GM21367 (cell line): Measurements from ENCODE around the gene GNB1L.

ENCODE experiments used
- ATAC-seq: cut with Tn5 transposase; IDR thresholded peaks from one replicate; pipeline ENCODE4 v1.9.1; 2021; ENCODE audit not compliant: unreplicated experiment

Gene GNB1L

DNA sequence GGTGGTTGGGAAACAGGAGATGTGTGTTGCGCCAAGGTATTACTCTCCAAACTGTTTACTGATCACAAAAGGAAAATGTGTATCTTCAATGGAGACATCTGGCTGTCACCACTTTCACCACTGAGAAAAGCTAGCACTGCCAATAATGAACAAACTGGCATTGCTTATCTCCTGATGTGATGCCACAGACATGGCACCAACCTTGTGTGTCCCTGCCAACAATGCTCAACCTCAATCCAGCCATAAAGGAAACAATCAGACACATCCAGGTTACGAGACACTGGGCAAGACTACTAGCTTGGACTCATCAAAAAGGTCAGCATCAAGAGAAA lies 28.1 kb downstream of the GNB1L start:
- ATAC-seq, result no peak

DNA sequence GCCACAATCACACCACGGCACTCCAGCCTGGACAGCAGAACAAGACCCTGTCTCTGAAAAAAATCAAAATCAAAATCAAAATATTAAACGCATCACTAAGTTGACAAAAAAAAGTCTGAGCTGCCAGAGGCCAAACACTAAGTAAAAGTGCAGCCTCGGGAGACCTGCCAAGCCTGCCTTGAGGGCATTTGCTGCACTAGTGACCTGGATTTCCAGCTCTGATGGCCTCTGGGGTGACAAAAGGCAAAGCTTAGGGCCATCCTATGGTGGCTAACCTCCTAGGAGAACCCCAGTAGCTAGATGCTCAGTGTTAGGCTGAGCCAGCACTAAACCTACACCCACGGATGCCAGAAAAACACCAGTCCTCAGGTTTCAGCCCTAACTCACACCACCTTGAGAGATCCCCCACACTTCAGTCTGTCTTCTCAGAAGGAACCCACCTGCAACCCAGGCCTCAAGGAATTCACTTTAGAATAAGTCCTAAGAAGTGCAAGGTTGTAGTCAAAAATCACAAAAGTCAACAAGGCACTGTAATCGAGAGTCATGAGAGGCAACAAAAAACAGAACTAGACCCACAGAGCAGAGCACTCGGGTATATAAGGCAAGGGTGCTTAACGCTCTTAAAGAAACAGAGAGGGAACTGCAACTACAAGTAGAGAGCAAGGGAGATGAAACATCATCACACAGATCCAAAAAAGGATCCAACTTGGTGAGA lies 28.6 kb downstream of the GNB1L start:
- no peak for ATAC-seq

DNA sequence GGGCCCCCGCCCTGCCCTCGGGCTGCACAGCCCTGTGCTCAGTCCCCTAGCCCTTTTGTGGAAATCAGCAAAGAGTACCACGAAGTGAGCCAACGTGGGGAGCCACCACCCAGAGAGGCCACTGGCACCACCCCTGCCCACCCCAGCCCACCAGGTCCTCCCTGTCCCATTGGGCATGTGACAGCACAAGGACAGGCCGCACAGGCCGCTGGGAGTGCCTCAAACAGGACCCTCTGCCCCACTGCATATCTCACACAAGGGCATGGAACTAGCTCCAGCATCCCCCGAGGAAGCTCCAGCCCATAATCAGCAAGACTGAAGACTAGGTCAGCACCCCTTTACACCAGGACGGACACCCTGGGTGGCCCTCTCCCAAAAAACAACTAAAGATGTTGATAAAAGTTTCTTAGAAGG lies 29.7 kb downstream of the GNB1L start:
- ATAC-seq, result no peak

DNA sequence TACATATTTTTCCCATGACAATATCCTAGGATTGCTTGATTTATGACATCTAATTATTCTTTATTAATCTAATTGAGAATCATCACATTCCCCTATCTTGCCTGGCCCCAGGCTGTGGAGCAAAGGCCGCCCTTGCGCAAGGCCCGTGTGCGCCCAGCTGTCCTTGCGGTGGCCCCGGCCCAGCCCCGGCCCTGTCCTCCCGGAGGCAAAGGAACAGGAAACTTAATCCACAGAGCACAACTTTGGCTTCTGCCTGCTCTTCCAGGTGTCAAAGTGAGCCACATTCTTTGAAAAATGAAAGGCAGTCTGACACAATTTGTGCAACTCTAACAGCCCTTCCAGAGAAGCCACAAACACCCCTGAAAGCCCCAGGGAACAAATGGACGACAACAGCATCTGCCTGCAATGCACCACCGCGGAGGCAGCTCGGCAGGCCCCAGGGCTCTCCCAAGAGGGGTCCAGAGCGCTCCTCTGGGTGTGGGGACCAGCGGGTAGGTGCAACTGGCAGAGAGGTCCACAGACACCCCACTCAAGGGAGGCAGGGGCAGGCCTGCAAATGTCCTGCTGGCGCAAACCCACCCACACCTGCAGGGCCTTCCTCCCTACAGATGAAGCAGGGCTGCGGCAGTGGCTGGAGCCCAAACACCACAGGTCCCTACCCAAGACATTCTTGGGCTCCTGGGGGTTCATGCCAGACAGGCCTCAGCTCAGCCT lies 30.3 kb downstream of the GNB1L start:
- ATAC-seq, result no peak

DNA sequence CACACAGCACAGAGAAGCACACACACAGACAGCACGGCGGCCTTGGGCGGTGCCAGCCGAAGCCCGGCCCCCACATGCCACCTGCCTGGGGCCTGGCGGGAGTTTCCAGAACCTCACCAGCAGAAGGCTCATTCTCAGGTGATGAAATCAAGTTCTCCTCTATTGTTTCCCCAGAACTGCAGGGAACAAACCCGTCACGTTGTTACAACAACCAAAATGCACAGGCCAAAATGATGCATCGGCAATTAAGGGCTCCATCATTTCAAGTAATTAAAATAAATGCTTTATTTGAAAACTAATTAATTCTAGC lies 30.8 kb downstream of the GNB1L start:
- no peak for ATAC-seq

DNA sequence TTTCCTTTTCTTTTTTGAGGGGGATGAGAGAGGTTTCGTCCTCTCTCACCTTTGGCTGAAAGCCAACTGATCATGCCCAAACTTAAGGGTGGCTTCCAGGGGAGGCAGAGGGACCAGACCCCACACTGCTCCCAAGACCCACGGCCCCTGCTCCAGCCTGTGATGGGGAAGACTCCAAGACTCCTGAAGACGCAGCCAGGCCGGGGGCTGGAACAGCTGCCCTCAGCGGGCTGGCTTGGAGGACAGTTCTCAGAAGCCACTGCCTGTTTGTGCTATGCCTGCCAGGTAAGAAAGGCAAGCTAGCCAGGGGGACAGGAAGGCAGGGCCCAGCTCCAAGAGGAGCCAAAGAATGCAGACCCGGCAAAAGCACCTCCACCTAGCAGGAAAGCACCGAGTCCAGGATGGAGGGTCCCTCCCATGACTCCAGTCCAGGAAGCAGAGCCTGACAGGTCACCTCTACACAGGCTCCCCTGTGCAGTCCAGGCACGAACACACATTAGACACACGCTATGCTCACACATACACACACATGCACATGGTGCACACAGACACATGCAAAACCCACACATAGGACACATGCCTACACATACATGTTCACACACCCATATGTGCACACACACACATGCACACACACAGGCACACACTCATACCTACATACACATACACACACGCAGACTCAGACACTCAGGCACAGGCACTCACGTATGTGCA lies 31.3 kb downstream of the GNB1L start:
- no peak for ATAC-seq

DNA sequence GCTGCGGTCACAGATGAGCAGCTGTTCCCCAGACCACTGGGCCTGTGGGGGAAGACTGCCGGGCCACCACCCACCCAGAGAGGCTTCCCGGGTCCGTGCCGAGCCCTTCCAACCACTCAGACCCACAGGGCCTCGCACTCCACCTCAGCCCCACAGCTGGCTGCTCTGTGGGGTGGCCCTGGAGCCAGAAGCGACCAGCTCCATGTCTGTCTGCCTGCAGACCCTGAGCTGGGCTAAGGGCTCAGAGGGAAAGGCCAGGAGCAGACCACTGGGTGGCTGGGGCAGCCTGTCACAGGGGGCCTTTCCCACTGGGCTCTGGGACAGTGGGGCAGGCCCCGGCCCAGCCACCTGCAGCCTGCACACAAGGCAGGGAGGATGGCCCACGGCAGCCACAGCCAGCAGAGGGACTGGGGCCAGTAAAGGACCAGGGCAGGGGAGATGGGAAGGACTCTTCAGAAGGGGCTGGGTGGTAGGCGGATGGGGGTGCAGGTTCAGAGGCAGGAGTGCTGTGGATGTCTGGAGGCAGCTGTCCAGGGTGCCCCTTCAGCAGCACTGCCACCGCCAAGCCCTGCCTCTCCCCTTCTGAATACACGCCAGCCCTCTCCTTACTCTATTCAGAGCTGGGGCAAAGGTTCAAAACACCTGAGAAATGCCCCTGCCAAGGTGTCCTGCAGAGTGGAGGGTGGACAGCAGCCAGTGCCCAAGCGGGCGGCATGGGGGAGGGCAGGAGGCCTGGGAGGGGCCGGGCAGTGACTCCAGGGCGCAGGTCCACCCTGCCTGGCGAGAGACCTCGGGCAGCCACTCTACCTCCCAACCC lies 32.2 kb downstream of the GNB1L start:
- ATAC-seq, result no peak

DNA sequence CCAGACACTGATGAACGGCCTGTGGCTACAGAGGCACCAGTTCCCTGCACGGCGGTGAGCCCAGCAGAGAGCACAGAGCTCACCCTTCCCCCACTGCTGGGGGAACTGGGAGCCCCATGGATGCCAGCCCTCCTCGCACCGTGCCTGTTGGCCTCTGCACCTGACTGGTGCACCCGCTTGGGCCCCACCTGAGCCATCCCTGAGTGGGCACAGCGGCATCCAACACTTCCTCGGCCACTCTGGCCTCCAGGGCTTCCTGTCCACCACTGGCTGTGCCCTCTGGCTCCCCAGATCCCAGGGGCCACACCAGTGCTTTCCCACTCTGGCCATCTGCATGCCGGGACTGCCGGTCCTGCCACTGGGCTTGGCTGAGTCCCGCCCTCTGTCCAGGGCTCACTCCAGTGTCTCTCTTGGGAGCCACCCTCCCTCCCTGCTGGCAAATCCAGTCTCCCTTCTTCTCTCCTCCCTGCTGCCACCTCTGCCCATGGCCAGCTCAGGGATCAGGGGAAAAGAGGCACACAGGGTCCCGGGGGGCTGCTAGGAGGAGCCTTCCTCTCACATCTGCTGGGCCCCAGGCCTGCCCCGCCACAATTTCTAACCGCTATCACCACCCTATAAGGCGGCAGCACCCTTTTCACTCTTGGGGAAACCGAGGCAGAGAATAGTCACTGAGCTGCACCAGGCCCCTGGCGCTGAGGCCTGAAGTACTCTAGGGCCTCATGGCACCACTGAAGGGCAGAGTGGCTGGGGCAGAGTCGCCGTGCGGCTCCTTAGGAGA lies 33.0 kb downstream of the GNB1L start:
- no peak for ATAC-seq

DNA sequence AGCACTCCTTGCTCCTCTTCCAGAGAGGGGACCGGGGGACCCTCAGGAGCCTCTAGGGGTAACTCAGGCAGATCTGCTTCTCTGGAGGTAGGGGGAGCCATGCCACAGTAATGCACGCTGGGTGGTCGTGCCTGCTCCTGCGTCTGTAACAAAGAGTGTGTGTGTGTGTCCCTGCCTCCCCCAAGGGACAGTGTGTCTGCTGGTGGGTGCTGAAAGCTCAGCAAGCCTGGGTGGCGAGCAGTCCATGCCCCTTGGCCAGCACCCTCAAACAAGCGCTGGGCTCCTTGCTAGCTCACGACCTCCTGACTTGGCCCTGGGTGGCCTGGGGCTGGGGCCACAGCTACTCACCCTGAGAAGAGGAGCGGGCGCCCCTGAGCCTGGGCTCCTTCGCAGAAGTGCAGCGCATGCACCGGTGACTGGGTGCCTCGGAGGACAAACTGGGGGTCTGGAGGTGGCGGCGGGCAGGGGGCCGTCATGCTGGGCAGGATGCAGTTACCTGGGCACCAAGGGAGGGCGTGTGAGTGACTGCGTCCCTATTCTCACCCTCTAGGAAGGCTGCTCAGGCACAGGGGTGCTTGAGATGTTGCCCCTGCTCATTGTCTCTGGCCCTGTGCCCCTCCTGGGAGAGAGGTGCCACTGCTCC lies 33.7 kb downstream of the GNB1L start:
- ATAC-seq, result no peak

DNA sequence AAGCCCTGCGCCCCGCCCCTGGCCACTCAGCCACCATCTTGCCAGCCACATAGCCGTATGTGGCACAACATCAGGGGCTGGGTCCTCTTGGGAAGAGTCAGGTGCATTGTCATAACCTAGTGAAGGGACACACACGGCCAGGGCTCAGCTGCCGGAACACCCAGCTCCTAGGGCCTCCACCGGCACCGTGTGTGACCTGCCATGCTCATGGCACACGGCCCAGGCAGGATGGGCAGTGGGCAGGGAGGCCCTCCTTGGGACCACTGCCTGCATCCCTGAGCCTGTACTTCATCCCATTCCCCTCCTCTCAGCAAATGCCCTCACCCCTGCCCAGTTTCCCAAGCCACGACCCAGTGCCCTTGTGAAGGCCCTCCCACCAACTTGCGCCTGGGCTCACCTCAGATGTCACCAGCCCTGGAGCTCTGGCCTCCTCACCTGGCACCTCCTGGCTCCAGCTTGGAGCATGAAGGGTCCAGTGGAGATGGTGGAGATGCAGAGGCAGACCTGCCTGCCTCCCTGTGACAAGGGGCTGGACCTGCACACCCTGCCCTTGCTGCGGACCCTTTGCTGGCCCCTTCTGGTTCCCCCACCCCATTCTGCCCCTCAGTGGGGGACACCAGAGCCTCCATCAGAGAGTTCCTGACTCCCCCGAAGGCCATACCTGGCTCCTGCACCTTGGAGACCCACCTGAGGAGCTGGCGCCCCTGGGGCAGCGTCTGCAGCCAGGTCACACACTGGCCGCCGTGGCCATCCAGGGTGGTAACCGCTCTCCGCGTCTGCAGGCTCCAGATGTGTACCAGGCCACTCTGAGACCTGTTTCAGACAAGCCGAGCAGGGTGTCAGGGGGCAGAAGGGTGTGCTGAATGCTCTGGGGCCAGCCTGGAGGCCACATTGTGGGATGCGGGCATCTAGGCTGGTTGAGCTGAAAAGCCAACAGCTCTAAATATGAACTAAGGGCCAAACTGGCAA lies 34.5 kb downstream of the GNB1L start:
- no peak for ATAC-seq

DNA sequence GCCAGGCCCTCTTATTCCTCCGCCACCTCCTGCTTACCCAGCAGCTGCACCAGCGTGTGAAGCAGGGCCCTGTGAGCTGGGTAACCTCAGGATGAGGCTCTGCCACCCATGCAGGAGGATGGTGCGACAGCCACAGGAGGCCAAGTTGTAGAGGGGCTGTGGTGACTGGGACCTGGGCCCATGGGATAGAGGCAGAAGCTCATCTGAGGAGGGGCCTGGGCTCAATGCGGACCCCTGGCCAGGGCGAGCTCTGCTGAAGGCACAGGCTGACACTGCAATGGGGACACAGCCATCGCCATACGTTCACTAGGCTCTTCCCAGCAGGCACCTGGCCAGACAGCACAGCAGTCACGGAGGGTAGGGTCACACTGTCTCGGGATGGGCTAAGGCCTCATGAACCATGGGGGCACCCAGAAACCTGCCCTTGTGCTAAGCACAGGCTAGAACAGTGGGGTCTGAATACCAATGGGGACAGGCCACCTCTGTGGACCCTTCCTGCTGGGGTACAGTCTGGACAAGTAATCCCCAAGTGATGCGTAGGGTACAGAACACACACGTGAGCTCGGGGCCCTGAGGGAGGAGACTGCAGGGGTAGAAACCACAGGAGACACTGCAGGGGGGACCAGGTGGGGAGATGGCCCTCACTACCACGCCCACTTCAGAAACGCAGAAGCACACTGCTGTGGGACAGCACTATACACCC lies 35.3 kb downstream of the GNB1L start:
- ATAC-seq, result no peak

DNA sequence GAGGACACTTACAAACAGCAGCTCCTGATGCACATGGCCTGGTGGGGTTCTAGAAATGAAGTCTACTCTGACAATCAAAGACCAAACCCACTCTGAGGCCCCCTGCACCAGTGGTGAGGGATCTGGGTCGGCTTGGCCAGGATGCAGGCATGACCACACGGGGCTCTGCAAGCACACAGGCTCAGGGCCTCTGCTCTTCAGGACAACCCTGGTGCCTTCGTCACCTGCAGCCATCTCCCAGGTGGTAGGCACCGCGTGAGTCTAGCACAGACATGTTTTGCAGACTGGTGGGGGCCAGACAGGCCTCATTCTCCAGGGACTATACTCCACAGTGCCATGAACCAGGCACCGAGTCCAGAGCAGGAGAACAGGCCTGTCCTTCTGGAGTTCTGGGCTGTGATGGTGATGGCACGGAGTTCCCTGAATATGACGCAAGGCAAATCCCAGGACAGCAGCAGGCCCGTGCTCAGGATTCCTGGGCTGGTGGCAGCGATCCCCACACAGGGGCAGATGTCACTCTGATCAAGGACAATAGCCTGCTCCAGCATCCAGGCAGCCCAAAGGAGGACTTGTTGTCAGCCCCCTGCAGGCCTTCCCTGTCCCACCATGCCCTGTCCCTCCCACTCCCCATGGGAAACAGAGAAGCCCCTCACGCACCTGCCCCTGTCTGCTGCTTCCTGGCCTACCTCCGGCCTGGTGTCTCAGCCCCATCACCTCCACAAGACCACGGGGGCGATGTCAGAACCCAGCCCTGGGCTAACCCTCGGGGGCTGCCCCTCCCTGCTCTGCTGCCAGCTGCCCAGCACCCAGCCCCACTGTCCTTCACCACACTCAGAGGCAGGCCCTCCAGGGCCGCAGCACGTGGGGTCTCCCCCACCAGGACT lies 36.1 kb downstream of the GNB1L start:
- no peak for ATAC-seq

DNA sequence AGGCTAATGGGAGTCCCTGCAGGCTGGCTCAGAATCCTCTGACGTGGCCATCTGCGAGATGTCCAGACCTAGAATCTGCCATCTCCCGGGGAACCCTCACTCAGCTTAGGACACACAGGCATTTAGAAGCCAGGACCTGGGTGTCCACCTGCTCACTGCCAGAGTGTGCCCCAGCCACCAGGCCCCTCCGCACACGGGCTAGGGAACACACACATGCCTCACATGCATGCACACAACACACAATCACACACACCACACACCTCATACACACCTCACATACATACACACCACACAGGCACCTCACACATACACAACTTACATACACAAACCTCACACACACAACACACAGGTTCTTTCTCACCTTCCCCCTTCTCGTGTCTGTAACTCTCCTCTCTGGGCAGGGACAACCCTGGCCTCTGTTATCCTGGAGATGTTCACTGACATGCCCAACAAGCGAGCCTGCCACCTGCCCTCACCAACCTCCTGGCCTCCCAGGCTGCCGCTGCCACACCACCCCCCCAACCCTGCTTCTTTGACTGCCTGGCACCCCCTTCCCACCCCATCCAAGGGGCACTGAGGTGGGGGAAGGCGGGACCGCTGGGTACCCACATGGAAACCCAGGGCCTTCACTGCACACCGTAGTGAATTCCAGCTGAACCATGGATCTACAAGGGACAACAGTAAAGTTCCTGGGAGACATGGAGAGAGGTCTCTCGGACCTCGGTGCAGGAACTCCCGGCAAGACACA lies 38.1 kb downstream of the GNB1L start:
- no peak for ATAC-seq

DNA sequence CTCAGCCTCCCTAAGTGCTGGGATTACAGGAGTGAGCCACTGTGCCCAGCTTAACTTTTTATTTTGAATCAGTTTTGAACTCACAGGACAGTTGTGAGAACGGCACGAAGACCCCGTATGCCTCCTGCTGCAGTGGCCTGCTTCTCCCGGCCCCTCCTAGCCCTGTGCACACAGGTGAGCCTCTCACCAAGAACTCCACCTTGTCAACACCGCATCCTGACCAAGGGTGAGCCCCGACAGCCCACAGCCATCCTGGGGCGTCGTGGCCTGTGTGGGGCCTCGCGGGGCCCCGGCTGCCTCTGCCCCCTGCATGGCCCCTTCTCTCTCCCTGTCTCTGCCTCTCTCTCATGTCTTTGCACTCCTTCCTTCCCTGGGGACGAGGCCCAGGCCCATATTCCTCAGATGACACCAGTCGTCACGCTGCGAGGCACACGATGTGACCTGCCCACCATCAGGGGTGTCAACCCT lies 38.8 kb downstream of the GNB1L start:
- no peak for ATAC-seq

DNA sequence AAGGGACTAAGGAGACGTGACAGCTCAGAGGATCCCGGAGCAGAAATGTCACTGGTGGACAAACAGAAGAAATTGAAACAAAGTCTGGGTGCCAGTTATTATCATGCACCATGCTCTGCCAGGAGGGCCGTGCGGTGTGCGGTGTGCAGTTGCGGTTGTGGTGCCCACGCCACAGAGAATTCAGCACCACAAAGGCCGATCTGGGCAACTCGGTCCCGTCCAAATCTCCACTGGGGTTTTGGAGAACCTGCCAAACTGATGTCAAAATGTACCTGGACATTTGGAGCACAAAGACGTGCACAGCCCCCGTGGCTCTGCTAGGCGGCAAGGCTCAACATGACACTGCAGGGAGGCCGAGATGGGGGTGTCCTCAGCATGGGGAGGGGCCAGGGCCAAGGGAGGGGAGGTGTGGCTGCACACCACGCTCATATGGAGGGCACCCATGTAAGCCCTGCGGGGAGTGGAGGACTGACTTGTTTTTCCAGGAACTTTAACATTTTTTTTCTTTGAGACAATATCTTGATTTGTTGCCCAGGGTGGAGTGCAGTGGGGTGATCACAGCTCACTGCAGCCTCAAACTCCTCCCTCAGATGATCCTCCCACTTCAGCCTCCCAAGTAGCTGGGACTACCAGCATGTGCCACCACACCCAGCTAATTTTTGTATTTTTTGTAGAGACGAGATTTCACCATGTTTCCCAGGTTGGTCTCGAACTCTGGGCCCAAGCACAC lies 39.4 kb downstream of the GNB1L start:
- no peak for ATAC-seq

DNA sequence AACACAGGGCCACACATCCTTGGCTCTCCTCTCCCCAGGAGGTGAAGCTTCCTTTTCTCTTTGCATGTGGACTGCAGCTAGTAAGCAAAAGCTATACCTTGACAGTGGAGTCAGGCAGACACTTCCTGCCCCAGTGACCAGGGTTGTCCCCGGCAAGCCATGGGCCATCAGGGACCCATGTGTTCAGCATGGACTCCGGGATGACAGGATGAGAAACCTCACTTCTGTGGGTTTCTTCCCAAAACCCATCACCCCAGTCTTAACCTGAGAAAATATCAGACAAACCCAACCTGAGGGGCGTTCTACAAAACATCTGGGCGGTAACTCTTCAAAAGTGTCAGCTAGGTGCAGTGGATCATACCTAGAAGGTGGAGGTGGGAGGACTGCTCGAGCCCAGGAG lies 40.2 kb downstream of the GNB1L start:
- no peak for ATAC-seq
